ENCODE measurements around the gene ABI3BP. TPM values are rescaled to one million over a fixed set of nuclear protein-coding genes. Genes with fewer than 3 reads are reported as not detected.

The ABI3BP gene
- total RNA-seq, 1 donor from 2014 or later: 23.6 TPM

DNA sequence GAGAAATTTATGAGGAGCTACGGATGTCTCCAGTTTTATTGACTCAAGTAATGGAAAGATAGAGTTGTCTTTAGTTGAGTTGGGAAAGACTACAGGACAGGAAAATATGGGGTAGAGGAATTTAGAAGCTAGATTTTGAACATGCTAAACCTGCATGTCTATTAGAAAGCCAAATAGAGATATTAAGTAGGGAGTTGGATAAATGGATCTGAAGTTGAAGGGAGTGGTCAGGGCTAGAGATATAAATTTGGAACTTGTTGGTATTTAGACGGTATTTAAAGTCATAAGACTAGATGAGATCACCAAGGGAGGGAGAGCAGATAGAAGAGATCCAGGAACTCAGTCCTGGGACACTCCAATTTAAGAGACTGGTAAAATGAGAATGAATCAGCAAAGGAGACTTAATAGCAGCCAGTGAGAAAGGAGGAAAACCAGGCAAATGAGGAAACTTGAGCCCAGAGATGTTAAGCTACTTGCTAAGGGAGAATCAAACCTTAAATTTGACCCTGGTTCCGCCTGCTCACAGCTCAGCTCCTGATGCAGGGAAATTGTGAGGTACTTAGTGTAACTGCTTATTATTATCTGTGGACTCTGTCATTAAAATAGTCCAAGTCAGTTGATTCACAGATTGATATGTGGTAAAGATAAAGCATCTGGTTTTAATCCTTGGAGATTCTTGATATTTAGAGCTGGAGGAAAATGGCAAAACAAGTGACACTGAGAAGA lies 35.8 kb downstream of the ABI3BP start:
- no peak for DNase-seq
- Histone ChIP-seq H3K9me3 (replicated peaks) (peaks cover 34% of the 10 kb centered on the region), H3K4me3 (no peak overlapping the region), H3K4me1 (no peaks in the 10 kb centered on the region), H3K36me3 (no peaks in the 10 kb centered on the region), H3K27ac (replicated peaks) (peak overlapping the region; percentile 47), H3K27me3 (ENCODE audit: low read depth) (no peaks in the 10 kb centered on the region)
- intact Hi-C loops (cut with micrococcal nuclease): no loop called here
- TF ChIP-seq, protein P1, sequence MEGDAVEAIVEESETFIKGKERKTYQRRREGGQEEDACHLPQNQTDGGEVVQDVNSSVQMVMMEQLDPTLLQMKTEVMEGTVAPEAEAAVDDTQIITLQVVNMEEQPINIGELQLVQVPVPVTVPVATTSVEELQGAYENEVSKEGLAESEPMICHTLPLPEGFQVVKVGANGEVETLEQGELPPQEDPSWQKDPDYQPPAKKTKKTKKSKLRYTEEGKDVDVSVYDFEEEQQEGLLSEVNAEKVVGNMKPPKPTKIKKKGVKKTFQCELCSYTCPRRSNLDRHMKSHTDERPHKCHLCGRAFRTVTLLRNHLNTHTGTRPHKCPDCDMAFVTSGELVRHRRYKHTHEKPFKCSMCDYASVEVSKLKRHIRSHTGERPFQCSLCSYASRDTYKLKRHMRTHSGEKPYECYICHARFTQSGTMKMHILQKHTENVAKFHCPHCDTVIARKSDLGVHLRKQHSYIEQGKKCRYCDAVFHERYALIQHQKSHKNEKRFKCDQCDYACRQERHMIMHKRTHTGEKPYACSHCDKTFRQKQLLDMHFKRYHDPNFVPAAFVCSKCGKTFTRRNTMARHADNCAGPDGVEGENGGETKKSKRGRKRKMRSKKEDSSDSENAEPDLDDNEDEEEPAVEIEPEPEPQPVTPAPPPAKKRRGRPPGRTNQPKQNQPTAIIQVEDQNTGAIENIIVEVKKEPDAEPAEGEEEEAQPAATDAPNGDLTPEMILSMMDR (IDR thresholded peaks at IDR 0.05; ENCODE audit: borderline replicate concordance): no peak

DNA sequence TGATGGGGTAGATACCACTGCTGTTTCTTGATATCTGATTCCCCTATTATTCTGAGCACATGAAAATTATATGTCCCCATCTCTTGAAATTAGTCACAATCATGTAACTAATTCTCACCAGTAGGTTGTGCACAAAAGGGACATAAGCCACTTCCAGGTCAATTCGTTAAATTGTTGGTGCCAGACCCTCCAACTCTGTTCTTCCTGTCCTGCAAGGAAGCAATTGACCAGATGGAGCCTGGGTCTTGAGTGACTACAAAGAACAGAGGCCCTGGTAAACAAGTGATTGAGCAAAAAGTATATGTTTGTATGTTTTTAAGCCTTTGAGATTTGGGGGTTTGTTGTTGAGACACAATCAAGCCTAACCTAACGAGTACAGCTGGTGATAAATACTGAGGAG lies 36.9 kb downstream of the ABI3BP start:
- TF ChIP-seq, protein P1 (IDR thresholded peaks at IDR 0.05; ENCODE audit: borderline replicate concordance): no peak
- no peak for DNase-seq
- Histone ChIP-seq H3K4me1 (no peaks in the 10 kb centered on the region), H3K27me3 (ENCODE audit: low read depth) (no peaks in the 10 kb centered on the region), H3K27ac (replicated peaks) (peak overlapping the region; percentile 47), H3K36me3 (no peaks in the 10 kb centered on the region), H3K4me3 (no peak overlapping the region), H3K9me3 (replicated peaks) (peaks cover 27% of the 10 kb centered on the region)
- intact Hi-C loops (cut with micrococcal nuclease): no loop called here

DNA sequence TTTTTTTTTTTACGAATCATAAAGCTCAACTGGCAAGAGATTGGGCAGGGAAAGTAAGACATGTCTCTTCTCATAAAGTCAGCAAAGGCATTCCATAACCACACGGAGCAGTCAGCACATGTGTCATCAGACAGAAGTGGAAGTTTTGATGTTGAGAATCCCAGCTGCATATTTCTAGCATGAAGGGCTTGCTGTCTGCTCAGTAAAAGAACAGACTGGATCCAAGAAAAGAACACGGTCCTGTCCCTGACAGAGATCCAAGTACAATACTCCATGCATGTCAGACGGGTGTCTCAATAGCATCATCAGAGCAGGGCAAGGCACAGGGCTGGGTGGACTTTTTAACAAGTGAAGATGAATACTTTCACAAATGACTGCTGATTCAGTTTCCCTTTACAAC lies 38.2 kb downstream of the ABI3BP start:
- H3K4me1 ChIP-seq: no peaks in the 10 kb centered on the region
- no peaks in the 10 kb centered on the region for H3K27me3 ChIP-seq (ENCODE audit: low read depth)
- H3K9me3 ChIP-seq (replicated peaks): peaks cover 14% of the 10 kb centered on the region
- H3K36me3 ChIP-seq: no peaks in the 10 kb centered on the region
- TF ChIP-seq, protein P1 (IDR thresholded peaks at IDR 0.05; ENCODE audit: borderline replicate concordance): no peak
- H3K27ac ChIP-seq (replicated peaks): peak overlapping the region; percentile 53
- H3K4me3 ChIP-seq: no peak overlapping the region
- intact Hi-C loops (cut with micrococcal nuclease): no loop called here
- DNase-seq: peak; percentile 28

DNA sequence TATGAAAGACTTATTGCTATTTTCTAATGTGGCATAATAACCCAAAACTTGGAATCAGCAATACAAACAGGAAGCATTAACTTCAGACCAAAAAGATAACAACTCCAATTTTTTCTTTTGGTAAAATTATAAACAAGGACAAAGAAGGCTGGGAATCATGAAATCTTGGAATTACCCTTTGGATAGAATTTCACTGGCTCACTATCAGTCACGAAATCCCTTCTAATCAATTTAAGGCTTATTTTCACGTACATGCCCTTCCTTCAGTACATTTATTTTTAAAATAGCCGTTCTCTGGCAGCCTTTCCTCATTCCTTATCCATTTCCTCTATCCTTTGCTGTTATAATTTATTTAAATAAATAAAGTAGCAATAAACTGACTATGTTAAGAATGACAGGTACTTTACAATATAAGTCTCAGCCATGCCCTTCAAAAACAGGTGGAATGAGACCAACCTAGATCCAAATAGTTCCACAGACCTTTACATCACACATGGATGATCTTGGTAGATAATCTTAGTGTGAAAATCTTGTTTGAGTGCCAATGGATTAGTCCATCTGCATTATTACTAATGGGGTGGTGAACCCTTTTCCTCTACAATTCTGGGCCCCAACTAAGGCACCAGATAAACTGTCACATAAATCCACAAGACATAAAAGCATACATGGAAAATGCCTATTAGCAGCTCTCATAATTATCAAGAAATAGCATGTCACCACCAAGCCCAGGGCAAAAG lies 38.9 kb downstream of the ABI3BP start:
- no peak for DNase-seq
- Histone ChIP-seq H3K36me3 (no peaks in the 10 kb centered on the region), H3K27me3 (ENCODE audit: low read depth) (no peaks in the 10 kb centered on the region), H3K4me1 (no peaks in the 10 kb centered on the region), H3K9me3 (replicated peaks) (peaks cover 8% of the 10 kb centered on the region), H3K4me3 (no peak overlapping the region), H3K27ac (replicated peaks) (peak overlapping the region; percentile 53)
- TF ChIP-seq, protein P1 (IDR thresholded peaks at IDR 0.05; ENCODE audit: borderline replicate concordance): no peak
- intact Hi-C loops (cut with micrococcal nuclease): no loop called here

DNA sequence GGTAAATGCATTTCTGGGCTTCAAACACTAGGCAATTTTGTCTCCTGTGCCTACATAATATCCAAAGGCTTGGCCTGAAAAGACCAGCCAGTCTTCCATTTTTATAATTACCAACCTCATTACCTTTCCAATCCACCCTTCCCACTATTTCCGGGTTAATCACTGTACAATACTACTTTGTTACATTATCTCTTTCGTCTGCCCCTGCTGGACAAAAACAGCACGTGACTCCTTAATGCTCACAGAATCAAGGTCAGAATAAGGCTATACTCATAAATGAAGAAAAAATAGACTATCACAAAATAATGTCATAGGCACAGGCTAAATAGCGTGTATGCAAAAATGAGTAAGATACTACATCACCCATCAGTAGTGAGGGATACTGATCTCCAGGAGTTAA lies 40.1 kb downstream of the ABI3BP start:
- DNase-seq: no peak
- intact Hi-C loops (cut with micrococcal nuclease): no loop called here
- Histone ChIP-seq H3K4me1 (no peaks in the 10 kb centered on the region), H3K27me3 (ENCODE audit: low read depth) (no peaks in the 10 kb centered on the region), H3K9me3 (replicated peaks) (no peaks in the 10 kb centered on the region), H3K36me3 (no peaks in the 10 kb centered on the region), H3K27ac (replicated peaks) (no peak overlapping the region), H3K4me3 (no peak overlapping the region)
- TF ChIP-seq, protein P1 (IDR thresholded peaks at IDR 0.05; ENCODE audit: borderline replicate concordance): no peak
